ENCODE data around the gene RAB5IF. TPM values are rescaled to one million over a fixed set of nuclear protein-coding genes. Genes with fewer than 3 reads are reported as not detected.

The RAB5IF gene
- total and polyA plus RNA-seq, 9 of the 15 experiments (the other 6 are each of a cell fraction or from before 2014, with no cell fraction given) = 26.5 to 198 (median 134) TPM

DNA sequence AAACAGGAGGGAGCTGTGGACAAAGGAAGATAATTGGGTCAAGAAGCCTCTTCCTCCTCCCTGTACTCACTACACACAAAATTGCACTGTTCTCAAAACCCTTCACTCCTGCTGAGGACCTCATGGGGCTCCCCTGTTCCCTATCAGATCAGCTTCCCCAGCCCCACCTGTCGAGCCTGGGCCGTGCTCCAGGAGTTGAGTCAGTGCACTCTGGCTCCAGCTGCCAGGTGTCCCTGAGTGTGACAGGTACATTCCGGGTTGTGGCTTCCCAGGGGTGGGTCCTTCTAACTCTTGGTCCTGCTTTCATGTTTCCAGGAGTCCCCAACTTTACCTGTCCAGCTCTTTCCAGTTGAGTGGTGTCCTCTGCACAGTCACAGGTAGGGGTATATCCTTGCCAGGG lies 8.4 kb downstream of the RAB5IF start (continued):
- TF ChIP-seq STAT6 (CRISPR knock-in tag; IDR thresholded peaks at IDR 0.05) (no peak), TAL1 (IDR thresholded peaks at IDR 0.05) (no peak), ZNF318 (IDR thresholded peaks at IDR 0.05; ENCODE audit: borderline replicate concordance in 1 of 2, low read depth in 1 of 2) (no peak), FOXJ3 (CRISPR knock-in tag; IDR thresholded peaks at IDR 0.05) (no peak), ZNF830 (CRISPR knock-in tag; IDR thresholded peaks at IDR 0.05) (no peak), SMAD4 (CRISPR knock-in tag; conservative IDR thresholded peaks at IDR 0.05) (no peak), EGR1 (conservative IDR thresholded peaks at IDR 0.05) (no peak), POLR2A (conservative IDR thresholded peaks at IDR 0.05) (no peak), ZNF79 (CRISPR knock-in tag; IDR thresholded peaks at IDR 0.05; ENCODE audit: low read depth) (no peak)

Data from K562 (cell line).